HL-60/S4 treated with phorbol 12-myristate 13-acetate at 8.2 ng/mL for 4 days and 3 days (cell line): ENCODE results near the gene POLR3A.

ENCODE experiments used
- in situ Hi-C: fragments of 300-500 bp; cut with MboI; formaldehyde crosslinking; loops from 2 replicates; pipeline ENCODE4 v1.15.0; 2022; ENCODE audit warnings: low sequenced_read_pairs

POLR3A gene

GRCh38 chr10:77922566-77923179 lies 106.6 kb downstream of the POLR3A start:
- in situ Hi-C loops, result no loop called here

DNA sequence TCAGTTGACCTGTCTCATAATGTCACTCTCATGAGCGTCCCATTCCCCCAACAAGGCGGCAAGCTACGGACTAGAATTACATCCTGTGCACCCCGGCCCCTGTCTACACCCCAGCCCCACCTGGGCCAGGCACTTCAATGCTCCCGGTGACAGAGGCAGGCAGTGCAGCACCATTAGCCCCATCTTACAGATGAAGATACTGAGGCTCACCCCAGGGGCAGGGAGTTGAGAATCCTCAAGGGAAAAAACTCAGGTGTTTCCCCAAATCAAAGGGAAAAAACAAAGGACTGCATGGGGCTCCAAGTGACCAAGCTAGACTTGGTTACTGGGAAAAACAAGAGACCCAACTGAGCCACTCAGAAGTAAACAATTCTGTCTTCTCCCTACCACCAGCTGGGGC lies 107.3 kb downstream of the POLR3A start:
- in situ Hi-C loops, result no loop called here

DNA sequence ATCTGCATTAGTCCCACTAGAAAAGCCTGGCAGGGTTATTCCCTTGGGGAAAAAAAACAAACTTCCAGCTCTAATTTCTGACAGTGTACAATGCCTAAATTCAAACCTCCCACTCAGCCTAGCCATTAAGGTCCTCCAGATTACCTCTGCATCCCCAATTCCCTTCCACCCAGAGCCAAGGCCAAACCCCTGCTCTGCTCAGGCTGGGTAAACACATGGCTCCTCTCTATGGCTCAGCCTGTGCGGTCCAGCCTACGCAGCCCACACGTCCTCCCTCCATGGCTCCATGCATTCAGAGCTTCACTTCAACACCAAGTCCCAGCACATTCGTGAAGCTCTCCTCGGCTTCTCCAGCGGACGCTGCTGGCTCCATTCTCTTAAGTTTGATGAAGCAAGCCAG lies 107.9 kb downstream of the POLR3A start:
- in situ Hi-C loops, result no loop called here

DNA sequence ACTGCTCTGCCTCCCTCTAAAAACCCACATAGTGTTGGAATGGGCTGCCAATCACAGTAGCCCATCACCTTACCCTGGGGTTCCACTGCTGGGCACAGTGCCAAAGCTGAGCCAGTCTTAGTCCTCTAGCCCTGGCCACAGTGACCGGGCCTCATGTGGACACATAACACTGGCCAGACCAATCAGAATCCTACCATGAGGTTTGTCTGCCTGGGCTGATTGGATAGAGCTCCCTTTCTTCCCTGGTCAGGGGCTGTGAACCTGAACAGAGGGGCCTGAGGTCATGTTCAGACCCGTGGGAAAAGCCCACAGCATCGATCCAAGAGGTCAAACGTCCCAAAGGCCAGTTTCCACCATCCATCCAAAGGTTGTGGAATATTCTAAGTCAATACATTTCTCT lies 108.8 kb downstream of the POLR3A start:
- in situ Hi-C loops, result no loop called here

- in situ Hi-C loops, result no loop called here
These were observed 109.6 kb downstream of the POLR3A start for GRCh38 chr10:77919713-77920108.
